GM18502 (cell line): ENCODE results near the gene GPC1.

Experiments used
- ATAC-seq: cut with Tn5 transposase; IDR thresholded peaks from one replicate; pipeline ENCODE4 v1.9.1; 2021; ENCODE audit warnings: mild to moderate bottlenecking; ENCODE audit not compliant: unreplicated experiment, poor library complexity

Gene GPC1

GRCh38 chr2:240440251-240440650 is 4.8 kb downstream of the GPC1 start:
- ATAC-seq = no peak

GRCh38 chr2:240440704-240441320 is 5.3 kb downstream of the GPC1 start:
- ATAC-seq = no peak

GRCh38 chr2:240441326-240441992 is 6.0 kb downstream of the GPC1 start:
- ATAC-seq = no peak

GRCh38 chr2:240441993-240442411 is 6.5 kb downstream of the GPC1 start:
- no peak for ATAC-seq

- no peak for ATAC-seq
These were observed 7.6 kb downstream of the GPC1 start for GRCh38 chr2:240442891-240443715.

- ATAC-seq = no peak
These were observed 8.4 kb downstream of the GPC1 start for GRCh38 chr2:240443891-240444301.

- no peak for ATAC-seq
These were observed 9.0 kb downstream of the GPC1 start for GRCh38 chr2:240444464-240444863.

- ATAC-seq = no peak
These were observed 10.6 kb downstream of the GPC1 start for GRCh38 chr2:240445961-240446663.

GRCh38 chr2:240446664-240447175 is 11.3 kb downstream of the GPC1 start:
- ATAC-seq = no peak

- ATAC-seq = no peak
These were observed 11.9 kb downstream of the GPC1 start for GRCh38 chr2:240447331-240447730.

GRCh38 chr2:240447934-240448333 is 12.5 kb downstream of the GPC1 start:
- no peak for ATAC-seq

- ATAC-seq = no peak
These were observed 13.2 kb downstream of the GPC1 start for GRCh38 chr2:240448387-240449274.

GRCh38 chr2:240449764-240450531 is 14.5 kb downstream of the GPC1 start:
- no peak for ATAC-seq

- ATAC-seq = no peak
These were observed 15.2 kb downstream of the GPC1 start for GRCh38 chr2:240450532-240451107.

- no peak for ATAC-seq
These were observed 15.7 kb downstream of the GPC1 start for GRCh38 chr2:240451108-240451611.

- no peak for ATAC-seq
These were observed 16.5 kb downstream of the GPC1 start for GRCh38 chr2:240451791-240452461.

GRCh38 chr2:240452462-240453256 is 17.2 kb downstream of the GPC1 start:
- no peak for ATAC-seq
